ENCODE data around the gene PRX. TPM values are rescaled to one million over a fixed set of nuclear protein-coding genes. Genes with fewer than 3 reads are reported as not detected.
"Not testable (repeated sequence)": the region's sequence is repeated elsewhere in the genome, so short reads cannot be mapped to it uniquely, and the experiment has no call there.

Gene PRX
- 7.0 TPM for total RNA-seq

GRCh38 chr19:40413291-40413845 is at the start of gene PRX:
PRX (minus strand) TSS chr19:40413378; CDS start chr19:40407932, 5,446 bp downstream.
- DNase-seq (ENCODE audit: low spot score), result no peak

DNA sequence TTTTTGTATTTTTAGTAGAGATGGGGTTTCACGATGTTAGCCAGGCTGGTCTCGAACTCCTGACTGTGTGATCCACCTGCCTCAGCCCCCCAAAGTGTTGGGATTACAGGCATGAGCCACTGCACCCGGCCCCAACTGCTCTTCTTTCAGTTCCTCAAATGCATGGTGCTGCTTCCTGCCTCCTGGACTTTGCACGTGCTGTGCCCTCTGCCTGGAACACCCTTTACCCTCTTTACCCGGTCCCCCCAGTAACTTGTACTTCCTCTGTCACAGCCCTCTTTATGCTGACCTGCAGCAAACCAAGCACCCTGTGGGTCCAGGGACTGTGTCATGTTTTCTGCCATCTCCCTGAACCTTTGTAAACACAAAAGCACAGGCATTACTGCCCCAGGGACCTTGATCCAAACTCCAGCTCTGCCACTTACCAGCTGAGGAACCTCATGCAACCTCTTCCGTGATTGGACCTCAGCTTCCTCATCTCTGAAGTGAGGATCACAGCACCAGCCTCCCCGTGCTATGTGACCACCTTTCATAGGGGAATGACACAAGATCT is 48.6 kb upstream of the PRX start:
- peak; percentile 28 for DNase-seq (ENCODE audit: low spot score)

DNA sequence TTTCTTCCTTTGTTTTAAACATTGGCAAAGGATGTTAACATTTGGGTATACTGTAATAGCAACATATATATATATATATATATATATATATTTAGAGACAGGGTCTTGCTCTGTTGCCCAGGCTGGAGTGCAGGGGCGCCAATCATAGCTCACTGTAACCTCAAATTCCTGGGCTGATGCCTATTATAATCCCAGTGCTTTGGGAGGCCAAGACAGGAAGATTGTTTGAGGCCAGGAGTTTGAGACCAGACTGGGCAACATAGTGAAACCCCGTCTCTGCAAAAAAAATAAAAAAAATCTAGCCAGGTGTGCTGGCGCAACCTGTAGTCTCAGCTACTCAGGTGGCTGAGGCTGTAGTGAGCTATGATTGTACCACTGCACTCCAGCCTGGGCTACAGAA is 47.0 kb upstream of the PRX start:
- no peak for DNase-seq (ENCODE audit: low spot score)

- DNase-seq (ENCODE audit: low spot score), result no peak
Measured at GRCh38 chr19:40458597-40458974, 45.4 kb upstream of the PRX start.

GRCh38 chr19:40457953-40458596 is 44.9 kb upstream of the PRX start:
- no peak for DNase-seq (ENCODE audit: low spot score)

DNA sequence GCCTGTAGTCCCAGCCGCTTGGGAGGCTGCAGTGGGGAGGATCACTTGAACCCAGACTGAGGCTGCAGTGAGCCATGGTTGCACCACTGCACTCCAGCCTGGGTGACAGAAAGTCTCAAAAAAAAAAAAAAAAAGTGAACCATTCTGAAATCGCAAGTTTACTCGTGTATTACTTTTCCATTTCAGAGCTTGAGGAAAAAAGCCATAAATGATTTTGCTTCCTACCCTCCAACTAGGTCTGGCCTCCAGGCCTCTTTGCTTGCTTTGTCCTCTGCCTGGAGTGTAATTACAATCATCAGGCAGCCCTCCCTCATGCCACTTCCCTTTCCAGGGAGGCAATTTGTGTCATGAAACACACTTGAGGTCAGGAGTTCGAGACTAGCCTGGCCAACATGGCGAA is 43.9 kb upstream of the PRX start:
- no peak for DNase-seq (ENCODE audit: low spot score)

- not testable (repeated sequence) for DNase-seq (ENCODE audit: low spot score)
Measured at GRCh38 chr19:40453943-40454342, 40.8 kb upstream of the PRX start.

DNA sequence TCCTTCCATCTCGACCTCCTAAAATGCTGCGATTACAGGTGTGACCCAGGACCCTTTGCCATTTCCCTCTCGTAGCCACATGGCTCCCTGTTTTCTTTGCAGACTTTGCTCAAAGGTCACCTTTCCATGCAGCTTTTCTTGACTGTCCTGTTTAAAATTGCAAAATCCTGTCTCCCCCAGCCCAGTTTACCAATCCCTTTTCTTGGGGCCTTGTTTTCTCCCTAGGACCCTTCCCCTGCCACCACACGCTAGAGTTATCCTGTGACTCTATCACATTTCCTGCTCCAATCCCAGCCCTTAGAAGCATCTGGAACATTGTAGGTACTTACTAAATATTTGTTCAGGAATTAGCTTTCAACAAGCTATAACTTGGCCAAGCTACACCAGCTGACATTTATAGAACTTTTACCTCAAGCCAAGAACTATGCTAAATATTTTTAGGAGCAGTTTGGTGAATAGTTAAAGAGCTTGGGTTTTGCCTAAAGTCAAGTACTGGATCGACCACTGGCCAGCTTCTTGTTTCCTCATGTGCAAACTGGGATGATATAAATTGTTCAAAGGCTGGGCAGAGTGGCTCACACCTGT is 40.1 kb upstream of the PRX start:
- no peak for DNase-seq (ENCODE audit: low spot score)

DNA sequence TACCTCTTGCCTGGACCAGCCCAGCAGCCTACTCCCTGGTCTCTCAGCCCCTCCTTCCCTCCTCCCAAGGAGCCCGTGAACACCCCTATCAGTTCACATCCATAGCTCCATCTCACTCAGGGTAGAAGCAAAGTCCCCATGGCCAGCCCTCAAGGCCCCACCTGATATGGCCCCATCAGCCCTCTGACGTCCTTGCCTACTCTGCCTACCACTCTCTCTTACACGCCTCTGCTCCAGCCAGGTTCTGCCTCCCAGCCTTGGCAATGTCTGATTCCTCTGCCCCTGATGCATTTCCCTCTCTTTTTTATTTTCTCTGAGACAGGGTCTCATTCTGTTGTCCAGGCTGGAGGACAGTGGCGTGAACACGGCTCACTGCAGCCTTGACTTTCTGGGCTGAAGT is 38.8 kb upstream of the PRX start:
- DNase-seq (ENCODE audit: low spot score), result no peak

GRCh38 chr19:40450664-40451063 is 37.5 kb upstream of the PRX start:
- no peak for DNase-seq (ENCODE audit: low spot score)

DNA sequence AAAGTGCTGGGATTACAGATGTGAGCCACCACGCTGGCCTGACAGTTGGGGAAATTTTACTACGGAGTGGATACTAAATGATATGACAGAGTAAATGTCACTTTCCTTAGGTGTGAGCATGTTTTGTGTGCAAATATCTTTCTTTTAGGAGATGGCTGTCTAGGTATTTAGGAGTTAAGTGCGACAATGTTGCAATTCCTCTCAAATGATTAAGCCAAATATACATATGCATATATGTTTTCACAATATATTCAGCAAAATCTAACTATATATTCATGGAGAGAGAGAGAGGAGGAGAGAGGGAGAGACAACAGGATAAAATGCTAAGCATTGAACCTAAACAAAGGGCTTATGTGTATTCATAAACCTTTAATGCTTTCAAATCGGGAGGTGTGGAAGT is 36.3 kb upstream of the PRX start:
- no peak for DNase-seq (ENCODE audit: low spot score)

- DNase-seq (ENCODE audit: low spot score), result no peak
Measured at GRCh38 chr19:40446263-40446784, 33.1 kb upstream of the PRX start.

DNA sequence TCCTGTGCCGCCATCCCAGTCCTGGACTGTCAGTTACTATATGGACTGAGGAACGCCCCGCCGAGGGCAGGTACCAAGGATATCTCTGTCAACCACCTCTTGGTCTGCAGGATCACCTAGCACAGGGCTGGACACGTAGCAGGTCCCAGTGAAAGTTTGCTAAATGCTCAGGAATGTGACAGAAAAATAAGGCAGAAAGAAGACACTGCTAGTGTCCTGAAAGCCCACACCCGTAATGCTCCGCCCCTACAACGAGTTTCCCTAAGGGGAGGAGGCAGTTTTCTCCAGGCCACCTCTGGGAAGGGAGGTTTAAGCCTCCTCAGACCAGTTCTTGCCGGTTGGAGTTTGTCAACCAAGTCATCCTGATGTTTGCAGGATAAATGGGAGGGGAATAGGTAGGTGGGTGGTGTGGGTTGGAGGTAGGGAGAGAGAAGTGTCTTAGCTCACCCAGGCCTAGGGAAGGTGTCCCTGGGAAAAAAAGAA is 32.6 kb upstream of the PRX start:
- DNase-seq (ENCODE audit: low spot score), result no peak

- DNase-seq (ENCODE audit: low spot score), result no peak
Measured at GRCh38 chr19:40444825-40445312, 31.7 kb upstream of the PRX start.

- DNase-seq (ENCODE audit: low spot score), result peak; percentile 97
Measured at GRCh38 chr19:40444000-40444824, 31.0 kb upstream of the PRX start, which contains the start of gene SERTAD3. SERTAD3 (minus strand) TSS chr19:40444335; CDS start chr19:40442080, 2,255 bp downstream.

DNA sequence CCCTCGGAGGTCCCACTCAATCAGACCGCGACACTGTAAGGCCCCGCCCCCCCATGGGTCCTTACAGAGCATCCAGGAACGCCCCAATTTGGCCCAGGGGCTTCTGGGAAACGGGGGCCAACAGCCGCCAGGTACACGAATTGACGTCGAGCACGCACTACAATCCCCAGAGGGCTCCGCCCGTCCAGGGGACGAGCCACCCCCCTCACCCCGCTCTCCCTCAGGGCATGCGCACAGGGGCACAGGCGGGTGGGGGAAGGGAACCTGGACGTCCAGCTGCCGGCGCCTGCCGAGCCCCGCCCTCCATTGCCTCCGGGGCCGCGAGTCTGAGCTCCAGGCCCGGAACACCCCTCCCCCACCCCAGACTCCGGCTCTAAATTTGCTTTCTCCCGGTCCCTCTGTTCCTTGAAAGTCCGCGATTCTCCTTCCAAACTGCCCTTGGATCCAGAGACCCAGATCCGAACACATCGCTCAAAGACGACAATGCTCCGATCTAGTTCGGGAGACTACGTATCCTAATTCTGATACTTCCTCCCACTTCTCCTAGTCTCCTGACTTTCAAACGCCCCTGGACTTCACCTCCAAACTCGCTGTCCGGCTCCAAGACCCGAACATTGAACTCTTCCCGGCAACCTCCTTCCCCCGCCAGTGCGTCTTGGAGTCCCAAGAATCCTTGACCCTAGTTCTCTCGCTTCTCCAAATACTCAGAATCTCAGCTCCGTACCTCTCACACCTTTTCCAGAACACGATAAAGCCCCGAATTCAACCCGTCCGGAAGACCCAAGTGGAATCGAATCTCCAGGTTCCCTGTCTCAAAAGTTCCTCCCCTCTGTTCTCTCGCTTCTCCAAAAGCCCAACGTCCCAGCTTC is 30.2 kb upstream of the PRX start:
- DNase-seq (ENCODE audit: low spot score), result peak; percentile 100

GRCh38 chr19:40442328-40443130 is 29.4 kb upstream of the PRX start:
- no peak for DNase-seq (ENCODE audit: low spot score)

DNA sequence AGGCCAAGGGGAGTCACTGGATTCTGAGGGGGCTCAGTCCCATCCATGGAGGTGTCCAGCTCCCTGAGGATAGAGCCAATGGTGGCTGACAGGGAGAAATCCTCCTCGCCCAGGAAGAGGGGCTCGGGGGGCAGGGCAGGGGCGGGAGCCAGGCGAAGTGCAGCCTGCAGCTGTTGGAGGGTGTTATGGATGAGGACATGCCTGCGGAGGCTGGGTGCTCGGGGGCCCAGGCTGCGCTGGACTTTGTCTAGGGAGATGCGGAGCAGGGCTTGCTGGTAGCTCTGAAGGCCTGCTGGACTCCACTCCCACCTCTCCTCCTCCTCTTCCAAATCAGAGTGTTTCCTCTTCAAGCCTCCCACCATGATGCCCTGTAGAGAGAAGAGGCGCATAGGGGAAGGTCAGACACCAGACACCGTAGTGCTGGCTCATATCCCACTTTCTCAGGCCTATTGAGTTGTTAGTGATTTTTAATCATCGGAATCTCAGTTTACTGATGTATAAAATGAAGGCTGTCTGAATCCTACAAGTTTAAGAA is 28.6 kb upstream of the PRX start:
- DNase-seq (ENCODE audit: low spot score), result no peak

DNA sequence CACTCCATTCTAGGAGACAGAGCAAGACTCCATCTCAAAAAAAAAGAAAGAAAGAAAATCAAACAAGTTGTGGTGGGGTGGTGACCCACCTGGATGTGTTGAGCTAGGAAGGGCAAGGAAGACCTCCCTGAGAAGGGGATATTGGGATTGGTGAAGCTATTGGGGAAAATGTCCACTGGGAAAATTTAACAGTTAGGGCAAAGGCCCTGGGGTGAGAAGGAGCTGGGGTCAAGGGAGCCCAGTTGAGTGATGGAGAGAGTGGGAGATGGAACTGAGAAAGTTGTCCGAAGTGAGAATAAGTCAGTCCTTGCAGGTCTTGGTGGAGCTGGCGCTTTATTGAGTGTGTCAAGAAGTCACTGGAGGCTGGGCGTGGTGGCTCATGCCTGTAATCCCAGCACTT is 25.1 kb upstream of the PRX start:
- DNase-seq (ENCODE audit: low spot score), result no peak
